Hematopoietic multipotent progenitor cell treated with erythropoietin and hydrocortisone succinate and interleukin-3 and kit ligand, for 8 days (in vitro differentiated cells): ENCODE measurements around the gene EPG5.
A peak's percentile ranks its signal among the peaks of the same experiment; 100 is the strongest.
"Not testable (repeated sequence)": the region's sequence is repeated elsewhere in the genome, so short reads cannot be mapped to it uniquely, and the experiment has no call there.

Experiments
- DNase-seq: peaks from one replicate; pipeline ENCODE4 v3.0.0-alpha.2; 2015

EPG5 gene

DNA sequence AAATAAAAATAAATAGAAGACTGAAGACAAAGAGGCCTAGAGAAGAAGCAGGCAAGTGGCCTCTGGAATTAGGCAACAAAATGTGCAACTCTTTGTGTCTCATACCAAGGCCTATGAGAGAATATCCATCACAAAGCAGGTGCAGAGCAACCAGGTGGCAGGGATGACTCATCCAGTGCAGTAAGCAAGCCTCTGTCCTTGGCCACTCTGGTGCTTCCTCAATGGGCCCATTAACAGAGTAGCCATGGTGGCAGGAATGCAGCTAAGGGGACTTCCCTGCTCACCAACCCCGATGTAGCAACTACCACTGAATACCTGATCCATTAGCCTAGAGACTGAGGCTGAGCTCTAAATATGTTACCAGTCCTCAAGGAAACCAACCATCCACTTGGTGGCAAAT, 11.0 kb upstream of the EPG5 start:
- DNase-seq, result no peak

DNA sequence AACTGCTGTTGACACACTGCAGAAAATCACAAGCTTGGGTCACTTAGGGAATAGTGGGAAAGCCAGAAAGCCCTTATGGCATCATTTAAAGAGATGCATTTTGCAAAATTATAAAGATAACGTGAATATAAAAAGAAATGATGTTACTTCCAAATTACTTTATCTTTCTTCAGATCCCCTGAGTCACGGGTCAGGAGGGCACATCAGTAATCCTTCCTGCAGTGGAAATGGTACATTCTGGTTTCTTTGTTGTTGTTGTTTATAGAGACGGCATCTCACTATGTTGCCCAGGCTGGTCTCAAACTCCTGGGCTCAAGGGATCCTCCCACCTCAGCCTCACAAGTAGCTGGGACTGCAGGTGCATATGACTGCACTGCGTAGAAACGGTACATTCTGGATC, 9.8 kb upstream of the EPG5 start:
- no peak for DNase-seq

- peak; percentile 30 for DNase-seq
These were observed 9.4 kb upstream of the EPG5 start for GRCh38 chr18:45976566-45976965.

DNA sequence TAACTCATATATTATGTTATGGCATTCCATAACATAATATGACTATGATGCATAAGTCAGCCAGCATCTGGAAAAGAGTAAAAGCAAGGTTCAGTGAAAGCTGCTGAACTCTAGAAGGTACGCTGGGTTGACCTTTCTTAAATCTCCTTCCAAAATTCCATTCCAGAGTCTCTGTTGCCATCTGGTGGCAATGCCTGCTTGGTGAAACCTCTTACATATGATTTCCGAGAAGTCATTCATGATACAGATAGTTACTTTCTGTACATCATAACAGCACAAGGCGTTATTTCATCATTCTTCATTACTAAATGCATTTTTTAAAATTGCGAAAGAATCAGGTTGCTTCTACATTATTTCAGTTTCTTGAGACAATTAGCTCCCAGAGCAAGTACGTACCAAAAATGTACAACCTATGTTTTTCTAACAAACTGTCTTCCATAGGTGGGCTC, 7.0 kb upstream of the EPG5 start:
- peak; percentile 89 for DNase-seq

GRCh38 chr18:45964913-45965312, 2.2 kb downstream of the EPG5 start:
- DNase-seq, result not testable (repeated sequence)

- no peak for DNase-seq
These were observed 4.3 kb downstream of the EPG5 start for GRCh38 chr18:45962866-45963265.

DNA sequence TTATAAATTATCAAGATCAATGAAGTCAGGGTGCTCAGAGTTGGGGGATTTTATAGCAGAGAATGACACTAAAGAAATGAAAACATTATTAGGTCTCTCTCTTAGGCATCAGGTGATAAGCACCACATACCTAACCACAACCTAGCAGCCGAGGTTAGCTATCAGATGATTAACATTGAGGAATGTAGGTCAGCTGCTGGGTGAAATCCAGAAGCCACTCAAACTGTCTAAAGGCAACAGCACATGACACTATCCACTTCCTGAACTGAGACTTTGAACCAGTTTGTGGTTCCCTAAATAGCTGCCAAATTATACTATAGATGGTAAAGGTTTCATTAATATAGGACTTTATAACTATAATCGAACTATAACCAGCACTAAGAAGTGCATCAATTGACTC, 4.7 kb downstream of the EPG5 start:
- DNase-seq, result peak; percentile 86

DNA sequence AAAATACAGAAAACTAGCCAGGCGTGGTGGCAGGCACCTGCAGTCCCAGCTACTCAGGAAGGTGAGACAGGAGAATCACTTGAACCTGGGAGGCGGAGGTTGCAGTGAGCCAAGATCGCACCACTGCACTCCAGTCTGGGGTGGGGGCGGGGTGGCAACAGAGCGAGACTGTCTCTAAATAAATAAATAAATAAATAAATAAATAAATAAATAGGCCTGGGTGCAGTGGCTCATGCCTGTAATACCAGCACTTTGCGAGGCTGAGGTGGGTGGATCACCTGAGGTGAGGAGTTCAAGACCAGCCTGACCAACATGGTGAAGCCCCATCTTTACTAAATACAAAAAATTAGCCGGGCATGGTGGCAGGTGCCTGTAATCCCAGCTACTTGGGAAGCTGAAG, 7.6 kb downstream of the EPG5 start:
- DNase-seq, result not testable (repeated sequence)

- DNase-seq, result no peak
These were observed 8.4 kb downstream of the EPG5 start for GRCh38 chr18:45958730-45959129.

GRCh38 chr18:45958027-45958426, 9.1 kb downstream of the EPG5 start:
- DNase-seq, result no peak

DNA sequence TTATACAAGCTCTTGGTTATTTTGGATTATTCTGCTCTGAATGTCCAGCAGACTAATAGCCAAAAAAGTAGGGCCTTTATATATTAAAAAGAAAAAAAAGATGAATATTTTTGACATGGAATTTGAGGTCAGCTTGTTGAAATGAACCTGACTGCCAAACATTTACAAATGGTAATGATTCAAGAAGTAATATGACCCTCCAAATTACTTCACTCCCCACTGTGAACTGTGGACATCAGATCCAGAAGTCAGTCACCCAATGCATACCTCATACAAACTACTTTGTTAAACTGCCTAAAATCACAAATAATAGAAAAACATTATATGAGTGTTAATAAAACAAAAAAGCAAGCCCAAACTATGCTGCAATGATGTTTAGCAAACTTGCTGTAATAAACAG, 10.0 kb downstream of the EPG5 start:
- no peak for DNase-seq

DNA sequence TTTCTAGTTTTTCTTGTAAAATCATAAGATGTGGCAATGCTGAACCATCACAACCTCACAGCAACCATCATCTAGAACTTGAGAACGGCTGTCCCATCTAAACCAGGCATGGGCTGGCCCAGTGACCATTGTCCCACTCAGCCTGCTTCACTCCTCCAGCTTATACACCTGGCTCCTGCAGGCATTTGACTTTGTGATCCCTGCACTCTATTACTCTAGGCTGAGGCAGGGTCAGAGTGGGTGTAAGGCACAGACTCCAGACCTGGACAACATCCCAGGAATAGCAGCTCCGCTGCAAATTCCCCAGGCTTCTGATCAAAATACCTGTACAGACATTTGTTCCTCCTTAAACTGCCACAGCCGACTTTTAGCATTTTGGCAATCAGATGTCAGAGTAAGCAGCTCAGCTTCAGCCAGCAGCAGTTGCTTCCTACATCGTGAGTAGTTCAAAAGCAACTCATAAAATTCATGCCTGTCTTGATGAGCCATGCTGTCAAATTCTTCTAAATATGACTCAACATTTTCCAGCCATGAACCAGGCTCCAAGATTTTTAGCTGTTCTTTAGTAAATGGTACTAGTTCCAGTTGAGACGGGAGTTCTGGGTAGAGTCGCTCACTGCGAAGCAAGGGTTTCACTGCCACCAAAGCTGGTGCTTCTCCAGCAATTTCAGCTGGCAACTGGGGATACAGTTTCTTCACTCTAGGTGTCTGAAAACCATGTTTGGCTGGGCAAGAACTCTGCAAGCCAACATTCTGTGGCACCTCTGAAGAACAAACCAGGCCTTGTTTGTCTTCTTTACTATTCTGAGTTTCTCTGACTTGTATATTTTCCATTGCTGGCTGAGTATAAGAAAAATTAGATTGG, 12.8 kb downstream of the EPG5 start:
- no peak for DNase-seq

GRCh38 chr18:45951016-45951714, 16.0 kb downstream of the EPG5 start:
- DNase-seq, result no peak

DNA sequence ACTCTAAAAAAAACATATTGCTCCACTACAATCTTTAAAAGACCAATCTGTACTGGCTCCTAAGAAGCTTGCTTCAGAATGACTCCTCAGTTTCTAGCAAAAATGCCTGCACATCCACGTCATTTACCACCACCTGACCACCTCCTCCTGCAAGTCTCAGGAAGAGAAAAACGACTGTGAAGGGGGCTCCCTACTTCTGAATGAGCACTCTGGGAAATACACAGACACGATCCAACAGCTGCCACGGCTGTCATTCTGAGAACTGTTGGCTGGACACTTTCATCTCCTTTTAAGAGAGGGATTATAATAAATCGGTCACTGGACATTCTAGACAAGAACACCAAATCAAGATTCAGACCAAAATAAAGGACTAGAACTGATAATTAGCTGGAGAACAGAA, 21.5 kb downstream of the EPG5 start:
- no peak for DNase-seq

DNA sequence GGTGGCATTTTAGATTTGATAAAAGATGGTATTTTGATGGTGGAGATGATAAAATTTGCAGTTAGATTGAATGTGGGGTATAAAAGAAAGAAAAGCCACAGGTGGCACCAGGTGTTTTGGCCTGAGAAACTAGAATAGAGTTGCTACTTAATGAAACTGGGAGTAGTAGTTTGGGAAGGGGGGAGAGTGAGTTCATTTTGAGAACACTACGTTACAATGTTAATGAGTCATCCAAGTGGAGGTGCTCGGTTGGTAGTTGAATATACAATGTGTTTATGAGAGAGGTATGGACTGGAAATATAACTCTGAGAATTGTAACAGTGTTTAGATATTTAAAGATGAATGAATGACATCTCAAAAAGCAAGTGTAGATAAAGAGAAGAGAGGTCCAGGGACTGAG, 26.4 kb downstream of the EPG5 start:
- DNase-seq, result no peak

DNA sequence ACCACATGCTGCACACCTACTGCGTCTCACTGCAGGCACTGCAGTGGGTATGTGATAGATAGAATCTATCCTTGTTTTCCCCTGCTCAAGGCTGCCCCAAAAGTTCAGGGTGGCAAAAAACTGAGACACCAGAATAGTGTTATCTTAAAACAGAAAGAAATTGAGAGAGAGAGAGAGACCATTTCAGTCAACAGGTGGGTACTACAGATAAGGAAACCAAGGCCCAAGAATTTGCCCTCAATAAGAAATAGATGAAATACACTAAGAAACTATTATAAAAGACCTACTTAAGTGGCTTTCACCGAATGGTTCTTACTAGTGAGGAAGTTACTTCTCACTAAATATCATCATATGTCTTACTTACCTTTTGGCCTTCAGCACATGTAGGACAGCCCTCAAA, 27.9 kb downstream of the EPG5 start:
- peak; percentile 92 for DNase-seq

- DNase-seq, result no peak
These were observed 28.6 kb downstream of the EPG5 start for GRCh38 chr18:45938488-45938935.

- no peak for DNase-seq
These were observed 31.4 kb downstream of the EPG5 start for GRCh38 chr18:45935591-45936335.

DNA sequence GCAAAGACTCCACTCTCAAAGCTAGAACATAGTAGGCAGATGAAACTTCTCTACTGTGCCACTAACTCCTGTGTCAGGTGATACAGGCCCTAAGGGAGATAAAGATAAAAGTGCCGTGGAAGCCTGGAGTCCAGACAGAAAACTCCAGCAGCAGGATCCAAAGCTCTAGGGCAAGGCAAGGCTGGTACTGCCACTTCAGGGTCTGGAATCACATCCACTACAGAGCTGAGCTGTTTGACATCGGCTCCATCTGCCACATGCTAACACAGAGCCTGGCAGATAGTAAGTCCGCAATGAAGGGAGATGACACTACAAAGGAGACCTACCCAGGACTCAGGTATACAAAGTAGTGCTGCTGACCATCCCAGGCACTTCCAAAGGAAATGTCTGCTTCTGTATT, 34.4 kb downstream of the EPG5 start:
- DNase-seq, result no peak

GRCh38 chr18:45930963-45931362, 36.2 kb downstream of the EPG5 start:
- no peak for DNase-seq

DNA sequence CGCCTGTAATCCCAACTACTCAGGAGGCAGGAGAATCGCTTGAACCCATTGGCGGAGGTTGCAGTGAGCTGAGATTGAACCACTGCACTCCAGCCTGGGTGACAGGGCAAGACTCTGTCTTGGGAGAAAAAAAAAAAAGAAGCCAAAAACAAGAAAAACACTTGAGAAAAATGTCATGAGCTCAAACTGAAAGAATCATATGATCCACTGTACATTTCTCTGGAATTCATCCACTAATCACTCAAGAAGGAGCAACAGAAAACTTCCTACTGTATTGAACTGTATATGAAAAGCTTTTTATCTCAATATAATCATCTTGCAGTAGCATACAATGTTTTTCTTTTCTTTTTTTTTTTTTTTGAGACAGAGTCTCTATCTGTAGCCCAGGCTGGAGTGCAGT, 40.4 kb downstream of the EPG5 start:
- DNase-seq, result no peak

GRCh38 chr18:45926085-45926484, 41.0 kb downstream of the EPG5 start:
- no peak for DNase-seq

DNA sequence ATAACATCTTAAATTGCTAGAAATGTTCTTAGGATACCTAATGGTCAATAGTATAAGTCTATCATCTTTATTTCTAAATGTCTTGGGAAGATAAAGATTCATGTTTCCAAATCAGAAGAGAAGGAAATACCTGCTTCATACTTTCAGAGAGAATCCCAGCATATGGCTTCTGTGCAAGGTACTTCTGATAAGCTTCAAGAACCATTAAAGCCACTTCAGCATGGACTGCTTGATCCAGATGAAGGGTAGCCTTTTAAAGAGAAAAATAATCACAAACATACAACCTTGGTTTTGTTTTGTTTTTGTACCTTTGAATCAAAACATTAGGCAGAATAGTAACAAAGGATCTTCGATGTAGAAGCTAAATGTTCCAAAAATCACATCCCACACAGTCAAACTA, 44.0 kb downstream of the EPG5 start:
- no peak for DNase-seq

GRCh38 chr18:45920367-45920766, 46.8 kb downstream of the EPG5 start:
- DNase-seq, result peak; percentile 77
